Loucy (cell line): ENCODE data around the gene MACROH2A2.

ENCODE experiments used
- H2AFZ ChIP-seq: fragments of 200-600 bp; sonication (generic); 2 replicates; pipeline ENCODE4 v1.6.0; 2016; ENCODE audit warnings: antibody characterized with exemption, mild to moderate bottlenecking, low read length, moderate library complexity
- H3F3A ChIP-seq: fragments of 200-600 bp; 2 replicates; pipeline ENCODE4 v1.6.0; 2016; ENCODE audit warnings: antibody characterized with exemption, low read depth, mild to moderate bottlenecking
- H3K27me3 ChIP-seq: fragments of 200-600 bp; sonication (generic); 2 replicates; pipeline ENCODE4 v1.6.1; 2014; ENCODE audit warnings: low read length, mild to moderate bottlenecking; ENCODE audit not compliant: insufficient read depth, poor library complexity, severe bottlenecking
- H3K36me3 ChIP-seq: fragments of 200-600 bp; sonication (generic); 2 replicates; pipeline ENCODE4 v1.6.1; 2016; ENCODE audit warnings: low read length; ENCODE audit not compliant: insufficient read depth
- H3K4me1 ChIP-seq: fragments of 200-600 bp; sonication (generic); 2 replicates; pipeline ENCODE4 v1.5.1; 2014; ENCODE audit warnings: low read length, mild to moderate bottlenecking; ENCODE audit not compliant: insufficient read depth, poor library complexity, severe bottlenecking
- H3K4me2 ChIP-seq: fragments of 200-600 bp; sonication (generic); 2 replicates; pipeline ENCODE4 v1.6.0; 2014; ENCODE audit warnings: antibody characterized with exemption, low read length, low read depth, mild to moderate bottlenecking; ENCODE audit not compliant: poor library complexity, severe bottlenecking
- H3K4me3 ChIP-seq: fragments of 200-600 bp; sonication (generic); 2 replicates; pipeline ENCODE4 v1.5.1; 2014; ENCODE audit warnings: low read length, mild to moderate bottlenecking, mixed read lengths; ENCODE audit not compliant: poor library complexity, severe bottlenecking
- H3K79me2 ChIP-seq: fragments of 200-600 bp; sonication (generic); 2 replicates; pipeline ENCODE4 v1.6.1; 2014; ENCODE audit warnings: low read length; ENCODE audit not compliant: insufficient read depth
- H3K9ac ChIP-seq: fragments of 200-600 bp; sonication (generic); 2 replicates; pipeline ENCODE4 v1.6.0; 2014; ENCODE audit warnings: mild to moderate bottlenecking, low read depth, low read length, moderate library complexity; ENCODE audit not compliant: poor library complexity, severe bottlenecking
- H3K9me2 ChIP-seq: fragments of 200-600 bp; sonication (generic); replicated peaks from 2 replicates; pipeline ENCODE4 v1.6.1; 2016; ENCODE audit warnings: low read depth, low read length, mixed read lengths
- H3K9me3 ChIP-seq: fragments of 200-600 bp; sonication (generic); 2 replicates; pipeline ENCODE4 v1.6.1; 2014; ENCODE audit warnings: mild to moderate bottlenecking, antibody characterized with exemption, low read length, low read depth; ENCODE audit not compliant: insufficient read depth
- H4K20me1 ChIP-seq: fragments of 200-600 bp; sonication (generic); 2 replicates; pipeline ENCODE4 v1.6.0; 2014; ENCODE audit warnings: antibody characterized with exemption, low read length, mild to moderate bottlenecking; ENCODE audit not compliant: insufficient read depth, poor library complexity, severe bottlenecking
- CTCF ChIP-seq: fragments of 200-600 bp; sonication (generic); conservative IDR thresholded peaks from 2 replicates; pipeline ENCODE4 v1.5.1; 2014; ENCODE audit warnings: mild to moderate bottlenecking, antibody characterized with exemption, low read length
- EZH2phosphoT487 ChIP-seq: fragments of 200-600 bp; IDR thresholded peaks from 2 replicates; pipeline ENCODE4 v1.6.1; 2018; ENCODE audit warnings: antibody characterized with exemption, mild to moderate bottlenecking, moderate library complexity, borderline replicate concordance

Gene MACROH2A2

DNA sequence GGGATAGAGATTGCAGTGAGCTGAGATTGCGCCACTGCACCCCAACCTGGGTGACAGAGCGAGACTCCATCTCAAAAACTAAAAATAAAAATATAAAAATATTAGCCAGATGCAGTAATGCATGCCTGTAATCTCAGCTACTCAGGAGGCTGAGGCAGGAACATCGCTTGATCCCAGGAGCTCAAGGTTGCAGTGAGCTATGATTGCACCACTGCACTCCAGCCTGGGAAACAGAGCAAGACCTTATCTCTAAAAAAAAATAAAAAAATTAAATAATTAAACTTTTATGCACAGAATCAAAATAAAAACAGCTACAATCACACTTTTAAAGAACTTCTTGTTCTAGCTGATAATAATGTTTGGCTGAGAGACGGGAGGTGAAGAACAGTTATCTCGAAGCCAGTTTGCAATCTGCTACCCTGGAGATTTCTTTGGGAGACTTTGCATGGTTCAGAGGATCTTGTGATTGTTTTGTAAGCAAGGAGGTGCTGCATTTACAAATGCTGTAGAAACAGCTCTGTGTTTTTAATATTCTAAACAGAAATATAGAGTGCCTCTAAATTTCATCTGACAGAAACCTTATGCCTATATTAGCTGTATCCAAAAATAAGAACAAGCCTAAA, 19.9 kb upstream of the MACROH2A2 start:
- TF ChIP-seq EZH2phosphoT487 (no peak), CTCF (no peak)
- H3K9me2 ChIP-seq, result no peaks in the 10 kb centered on the region
- no peak overlapping the region for H2AFZ ChIP-seq
- H3K9me3 ChIP-seq, result peaks cover 7% of the 10 kb centered on the region; the same call in 1 of the 2 replicates
- no peaks in the 10 kb centered on the region for H3K4me1 ChIP-seq
- no peak overlapping the region for H3K4me3 ChIP-seq
- no peaks in the 10 kb centered on the region for H4K20me1 ChIP-seq
- H3K27me3 ChIP-seq, result peaks cover 3% of the 10 kb centered on the region
- H3K36me3 ChIP-seq, result no peaks in the 10 kb centered on the region
- no peaks in the 10 kb centered on the region for H3F3A ChIP-seq
- H3K9ac ChIP-seq, result no peak overlapping the region
- H3K79me2 ChIP-seq, result no peaks in the 10 kb centered on the region
- H3K4me2 ChIP-seq, result no peak overlapping the region

DNA sequence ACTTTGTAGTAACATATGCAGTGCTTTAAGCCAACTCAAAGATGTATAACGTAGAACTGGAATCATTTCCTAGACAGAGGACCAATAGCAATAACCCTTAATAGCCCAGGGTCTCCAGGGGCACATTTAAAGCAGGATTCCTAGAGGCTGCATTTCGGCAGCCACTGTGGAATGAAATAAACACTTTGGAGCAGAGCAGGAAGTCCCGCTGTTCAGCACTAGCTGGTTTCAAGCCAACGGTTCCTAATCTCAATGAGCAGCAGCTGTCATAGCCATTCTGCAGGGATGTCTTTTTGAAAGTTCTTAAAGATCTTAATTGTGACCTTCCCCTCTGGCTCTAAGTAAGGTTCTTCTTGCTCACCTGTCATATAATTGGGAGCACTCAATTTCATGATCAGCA, 18.4 kb upstream of the MACROH2A2 start:
- Histone ChIP-seq H3K9me3 (peaks cover 7% of the 10 kb centered on the region; the same call in 1 of the 2 replicates), H3K4me2 (no peak overlapping the region), H3K36me3 (no peaks in the 10 kb centered on the region), H3K9me2 (no peaks in the 10 kb centered on the region), H3K4me1 (no peaks in the 10 kb centered on the region), H3K79me2 (no peaks in the 10 kb centered on the region), H4K20me1 (no peaks in the 10 kb centered on the region), H3K4me3 (no peak overlapping the region), H3K27me3 (peaks cover 3% of the 10 kb centered on the region), H3K9ac (no peak overlapping the region), H3F3A (no peaks in the 10 kb centered on the region), H2AFZ (no peak overlapping the region)
- no peak for TF ChIP-seq EZH2phosphoT487
- no peak for TF ChIP-seq CTCF

DNA sequence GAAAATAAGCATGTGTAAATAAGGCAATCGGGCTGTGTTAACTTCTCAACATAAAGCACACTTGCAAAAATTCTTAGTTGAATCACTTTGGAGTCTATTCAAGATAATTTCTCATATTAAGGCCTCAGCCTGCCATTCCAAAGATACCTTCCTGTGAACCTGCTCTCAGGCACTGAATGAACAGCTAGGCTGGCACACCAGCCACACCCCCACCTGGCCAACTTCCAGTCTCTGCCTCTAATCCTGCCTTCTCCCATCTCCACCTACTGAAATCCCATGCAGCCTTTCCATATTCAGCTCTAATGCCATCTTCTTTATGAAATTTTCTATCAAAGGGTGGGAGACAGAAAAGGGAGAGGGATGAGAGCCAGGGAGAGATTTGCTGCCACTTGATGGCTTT, 17.1 kb upstream of the MACROH2A2 start:
- H3K4me1 ChIP-seq, result no peaks in the 10 kb centered on the region
- H3K36me3 ChIP-seq, result no peaks in the 10 kb centered on the region
- no peaks in the 10 kb centered on the region for H3F3A ChIP-seq
- no peaks in the 10 kb centered on the region for H3K9me2 ChIP-seq
- H4K20me1 ChIP-seq, result no peaks in the 10 kb centered on the region
- H3K9me3 ChIP-seq, result peaks cover 7% of the 10 kb centered on the region; the same call in 1 of the 2 replicates
- H3K27me3 ChIP-seq, result peaks cover 3% of the 10 kb centered on the region
- H3K4me2 ChIP-seq, result no peak overlapping the region
- H2AFZ ChIP-seq, result no peak overlapping the region
- no peak overlapping the region for H3K4me3 ChIP-seq
- TF ChIP-seq EZH2phosphoT487, result no peak
- no peak for TF ChIP-seq CTCF
- H3K79me2 ChIP-seq, result no peaks in the 10 kb centered on the region
- H3K9ac ChIP-seq, result no peak overlapping the region
